ENCODE results near the gene NAT9. TPM values are rescaled to one million over a fixed set of nuclear protein-coding genes. Genes with fewer than 3 reads are reported as not detected.

Gene NAT9
- total RNA-seq, 4 donors from 2014 or later, result 23.1 to 85.0 (median 37.4) TPM

- peaks cover 0 to 6% of the 10 kb centered on the region in 2 donors for H3K27me3 ChIP-seq
- DNase-seq, result no peak
- TF ChIP-seq, protein P1, sequence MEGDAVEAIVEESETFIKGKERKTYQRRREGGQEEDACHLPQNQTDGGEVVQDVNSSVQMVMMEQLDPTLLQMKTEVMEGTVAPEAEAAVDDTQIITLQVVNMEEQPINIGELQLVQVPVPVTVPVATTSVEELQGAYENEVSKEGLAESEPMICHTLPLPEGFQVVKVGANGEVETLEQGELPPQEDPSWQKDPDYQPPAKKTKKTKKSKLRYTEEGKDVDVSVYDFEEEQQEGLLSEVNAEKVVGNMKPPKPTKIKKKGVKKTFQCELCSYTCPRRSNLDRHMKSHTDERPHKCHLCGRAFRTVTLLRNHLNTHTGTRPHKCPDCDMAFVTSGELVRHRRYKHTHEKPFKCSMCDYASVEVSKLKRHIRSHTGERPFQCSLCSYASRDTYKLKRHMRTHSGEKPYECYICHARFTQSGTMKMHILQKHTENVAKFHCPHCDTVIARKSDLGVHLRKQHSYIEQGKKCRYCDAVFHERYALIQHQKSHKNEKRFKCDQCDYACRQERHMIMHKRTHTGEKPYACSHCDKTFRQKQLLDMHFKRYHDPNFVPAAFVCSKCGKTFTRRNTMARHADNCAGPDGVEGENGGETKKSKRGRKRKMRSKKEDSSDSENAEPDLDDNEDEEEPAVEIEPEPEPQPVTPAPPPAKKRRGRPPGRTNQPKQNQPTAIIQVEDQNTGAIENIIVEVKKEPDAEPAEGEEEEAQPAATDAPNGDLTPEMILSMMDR (IDR thresholded peaks at IDR 0.05), result no peak
- TF ChIP-seq POLR2A (IDR thresholded peaks at IDR 0.05), result no peak
Measured at GRCh38 chr17:74733365-74734122, 42.6 kb downstream of the NAT9 start.

GRCh38 chr17:74732042-74732867 is 43.9 kb downstream of the NAT9 start:
- DNase-seq, result no peak
- no peaks in the 10 kb centered on the region for H3K36me3 ChIP-seq
- H3K27me3 ChIP-seq, result no peaks in the 10 kb centered on the region
- peaks cover 3 to 8% (median 7%) of the 10 kb centered on the region in 4 donors for H3K4me1 ChIP-seq
- H3K4me3 ChIP-seq, result no peak overlapping the region
- H3K9me3 ChIP-seq, result no peaks in the 10 kb centered on the region
- H3K27ac ChIP-seq, result no peak overlapping the region
- TF ChIP-seq, protein P1 (IDR thresholded peaks at IDR 0.05), result no peak
- TF ChIP-seq POLR2A (IDR thresholded peaks at IDR 0.05), result no peak

More at GRCh38 chr17:74733365-74734122, 42.6 kb downstream of the NAT9 start:
- no peaks in the 10 kb centered on the region for H3K36me3 ChIP-seq
- H3K4me1 ChIP-seq, result peaks cover 3 to 20% (median 12%) of the 10 kb centered on the region in 4 donors
- no peak overlapping the region for H3K4me3 ChIP-seq
- no peaks in the 10 kb centered on the region for H3K9me3 ChIP-seq
- no peak overlapping the region for H3K27ac ChIP-seq

- H3K9me3 ChIP-seq, result no peaks in the 10 kb centered on the region
- no peak for TF ChIP-seq POLR2A (IDR thresholded peaks at IDR 0.05)
- TF ChIP-seq, protein P1 (IDR thresholded peaks at IDR 0.05), result no peak
Measured at GRCh38 chr17:74731347-74731605, 44.9 kb downstream of the NAT9 start.

DNA sequence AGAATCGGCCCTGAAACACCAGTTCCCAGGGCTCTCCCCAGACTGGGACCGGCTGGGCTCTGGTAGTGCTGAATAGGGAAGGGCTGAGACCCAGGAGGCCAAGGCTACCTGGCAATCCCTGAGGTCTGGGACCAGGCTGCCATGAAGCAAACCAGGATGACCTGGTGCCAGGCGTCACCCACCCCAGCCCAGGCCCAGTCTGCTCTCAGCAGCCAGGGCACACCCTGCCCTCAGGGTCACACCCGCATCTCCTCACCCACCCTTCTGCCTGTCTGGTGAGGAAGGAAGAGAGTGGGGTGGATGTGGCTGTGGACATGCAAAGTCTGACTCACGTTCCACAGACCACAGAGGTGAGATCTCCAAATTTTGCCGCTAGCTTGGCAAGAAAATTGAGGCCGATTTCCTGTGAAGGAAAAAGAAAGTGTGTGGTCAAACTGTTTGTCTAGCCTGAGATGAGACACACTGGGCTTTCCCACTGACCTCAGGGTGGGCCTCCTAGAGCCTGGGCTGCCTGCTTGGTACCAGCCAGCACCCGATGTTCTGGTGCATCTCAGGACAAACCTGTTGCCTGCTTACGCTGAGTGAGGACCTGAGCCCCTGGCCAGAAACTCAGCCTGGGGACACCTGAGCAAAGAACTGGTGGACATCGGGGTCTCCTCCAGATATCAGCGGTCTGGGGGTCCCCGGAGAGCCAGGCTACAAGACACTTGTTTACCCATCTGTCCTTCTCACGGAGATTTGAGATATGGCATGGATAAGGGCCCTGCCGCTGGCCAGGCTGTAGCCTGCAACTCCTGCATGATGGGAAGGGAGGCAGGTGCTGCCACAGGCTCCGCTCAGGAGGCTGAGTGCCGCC is 45.4 kb downstream of the NAT9 start:
- no peaks in the 10 kb centered on the region for H3K36me3 ChIP-seq
- H3K9me3 ChIP-seq, result no peaks in the 10 kb centered on the region
- H3K4me3 ChIP-seq, result no peak overlapping the region
- TF ChIP-seq, protein P1 (IDR thresholded peaks at IDR 0.05), result no peak
- no peak for TF ChIP-seq POLR2A (IDR thresholded peaks at IDR 0.05)
- no peak overlapping the region for H3K27ac ChIP-seq
- peak in 2 of 3 donors; percentile 58 to 74 for DNase-seq
- no peaks in the 10 kb centered on the region for H3K27me3 ChIP-seq
- H3K4me1 ChIP-seq, result peaks cover 0 to 7% (median 3%) of the 10 kb centered on the region in 4 donors

More at GRCh38 chr17:74731347-74731605, 44.9 kb downstream of the NAT9 start:
- Histone ChIP-seq H3K4me3 (no peak overlapping the region), H3K4me1 (peaks cover 0 to 7% (median 3%) of the 10 kb centered on the region in 4 donors), H3K36me3 (no peaks in the 10 kb centered on the region), H3K27me3 (no peaks in the 10 kb centered on the region), H3K27ac (no peak overlapping the region)
- DNase-seq, result peak in 1 of 3 donors; percentile 30

DNA sequence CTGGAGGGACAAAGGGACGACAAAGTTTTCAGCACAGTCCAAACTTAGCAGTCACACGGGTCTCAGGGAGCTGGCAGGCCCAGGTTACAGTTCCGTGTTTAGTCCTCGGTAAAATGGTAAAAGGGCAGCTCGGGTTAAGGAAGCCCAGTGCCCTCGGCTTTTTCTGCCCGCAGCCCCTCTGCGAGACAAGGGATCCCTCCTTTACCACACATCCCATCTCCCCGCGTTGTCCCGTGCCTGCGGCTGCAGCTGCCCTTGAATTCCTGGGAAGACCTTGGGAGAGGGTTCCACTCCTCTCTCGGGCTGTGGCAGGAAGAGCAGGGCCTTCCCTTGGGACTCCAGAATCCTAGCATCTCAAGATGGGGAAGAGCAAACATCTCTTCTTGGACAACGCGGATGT is 46.3 kb downstream of the NAT9 start:
- TF ChIP-seq, protein P1 (IDR thresholded peaks at IDR 0.05), result no peak
- no peak for TF ChIP-seq POLR2A (IDR thresholded peaks at IDR 0.05)

More for the DNA sequence above, 46.3 kb downstream of the NAT9 start:
- peaks cover 0 to 7% (median 3%) of the 10 kb centered on the region in 4 donors for H3K4me1 ChIP-seq
- no peak for DNase-seq
- no peaks in the 10 kb centered on the region for H3K36me3 ChIP-seq
- H3K27me3 ChIP-seq, result no peaks in the 10 kb centered on the region
- no peak overlapping the region for H3K27ac ChIP-seq
- H3K4me3 ChIP-seq, result no peak overlapping the region
- no peaks in the 10 kb centered on the region for H3K9me3 ChIP-seq
